HepG2 (cell line): ENCODE results near the gene PHB1.
"Not testable (repeated sequence)": the region's sequence is repeated elsewhere in the genome, so short reads cannot be mapped to it uniquely, and the experiment has no call there.

ENCODE experiments used
- ESRRA ChIP-seq: sonication (generic); formaldehyde crosslinking; IDR thresholded peaks from 2 replicates; pipeline ENCODE4 v1.5.1; 2020; ENCODE audit warnings: mild to moderate bottlenecking, low read depth, missing genetic modification reagents
- RBAK ChIP-seq: sonication (generic); formaldehyde crosslinking; IDR thresholded peaks from 2 replicates; pipeline ENCODE4 v1.5.1; 2020; ENCODE audit warnings: mild to moderate bottlenecking, missing genetic modification reagents
- RFX5 ChIP-seq: IDR thresholded peaks from 2 replicates; pipeline ENCODE4 v1.6.1; 2011; ENCODE audit warnings: low read depth, low read length, improper control_type of control experiment
- TBP ChIP-seq: sonication (generic); formaldehyde crosslinking; IDR thresholded peaks from 2 replicates; pipeline ENCODE4 v1.5.0; 2020; ENCODE audit warnings: missing genetic modification reagents
- ZNF350 ChIP-seq: sonication (generic); formaldehyde crosslinking; IDR thresholded peaks from 2 replicates; pipeline ENCODE4 v1.4.0; 2020; ENCODE audit warnings: mild to moderate bottlenecking, low read depth, missing genetic modification reagents, borderline replicate concordance
- TF ChIP-seq, protein P1 (sequence below): sonication (generic); formaldehyde crosslinking; IDR thresholded peaks from 2 replicates; pipeline ENCODE4 v1.5.0; 2020; ENCODE audit warnings: mild to moderate bottlenecking, missing genetic modification reagents, moderate library complexity
- TF ChIP-seq, protein P2 (sequence below): sonication (generic); formaldehyde crosslinking; IDR thresholded peaks from 2 replicates; pipeline ENCODE4 v1.5.1; 2020; ENCODE audit warnings: mild to moderate bottlenecking, missing genetic modification reagents, moderate library complexity
- TF ChIP-seq, protein P3 (sequence below): IDR thresholded peaks from 2 replicates; pipeline ENCODE4 v1.6.1; 2012; ENCODE audit warnings: low read length, improper control_type of control experiment
- TF ChIP-seq, protein P4 (sequence below): IDR thresholded peaks from 2 replicates; pipeline ENCODE4 v1.6.1; 2012; ENCODE audit warnings: low read depth, low read length, improper control_type of control experiment
- TF ChIP-seq, protein P5 (sequence below): sonication (generic); formaldehyde crosslinking; conservative IDR thresholded peaks from 2 replicates; pipeline ENCODE4 v1.8.1; 2023; ENCODE audit warnings: missing genetic modification reagents

DNA sequence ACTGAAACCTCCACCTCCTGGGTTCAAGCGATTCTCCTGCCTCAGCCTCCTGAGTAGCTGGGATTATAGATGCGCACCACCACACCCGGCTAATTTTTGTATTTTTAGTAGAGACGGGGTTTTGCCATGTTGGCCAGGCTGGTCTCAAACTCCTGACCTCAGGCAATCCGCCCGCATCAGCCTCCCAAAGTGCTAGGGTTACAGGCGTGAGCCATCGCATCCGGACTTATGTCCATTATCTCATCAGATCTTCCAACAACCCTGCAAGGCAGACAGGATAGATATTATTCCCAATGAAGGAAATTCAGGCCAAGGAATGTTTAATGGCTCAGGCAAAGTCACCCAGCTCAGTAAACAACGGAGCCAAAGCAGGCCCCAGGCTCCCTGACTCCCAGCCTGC, 49.6 kb downstream of the PHB1 start:
- not testable (repeated sequence) for TF ChIP-seq ZNF350; TBP (CRISPR knock-in tag); RBAK; ESRRA (CRISPR knock-in tag); RFX5
- TF ChIP-seq, protein P1, sequence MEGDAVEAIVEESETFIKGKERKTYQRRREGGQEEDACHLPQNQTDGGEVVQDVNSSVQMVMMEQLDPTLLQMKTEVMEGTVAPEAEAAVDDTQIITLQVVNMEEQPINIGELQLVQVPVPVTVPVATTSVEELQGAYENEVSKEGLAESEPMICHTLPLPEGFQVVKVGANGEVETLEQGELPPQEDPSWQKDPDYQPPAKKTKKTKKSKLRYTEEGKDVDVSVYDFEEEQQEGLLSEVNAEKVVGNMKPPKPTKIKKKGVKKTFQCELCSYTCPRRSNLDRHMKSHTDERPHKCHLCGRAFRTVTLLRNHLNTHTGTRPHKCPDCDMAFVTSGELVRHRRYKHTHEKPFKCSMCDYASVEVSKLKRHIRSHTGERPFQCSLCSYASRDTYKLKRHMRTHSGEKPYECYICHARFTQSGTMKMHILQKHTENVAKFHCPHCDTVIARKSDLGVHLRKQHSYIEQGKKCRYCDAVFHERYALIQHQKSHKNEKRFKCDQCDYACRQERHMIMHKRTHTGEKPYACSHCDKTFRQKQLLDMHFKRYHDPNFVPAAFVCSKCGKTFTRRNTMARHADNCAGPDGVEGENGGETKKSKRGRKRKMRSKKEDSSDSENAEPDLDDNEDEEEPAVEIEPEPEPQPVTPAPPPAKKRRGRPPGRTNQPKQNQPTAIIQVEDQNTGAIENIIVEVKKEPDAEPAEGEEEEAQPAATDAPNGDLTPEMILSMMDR (CRISPR knock-in tag), result not testable (repeated sequence)
- TF ChIP-seq, protein P2, sequence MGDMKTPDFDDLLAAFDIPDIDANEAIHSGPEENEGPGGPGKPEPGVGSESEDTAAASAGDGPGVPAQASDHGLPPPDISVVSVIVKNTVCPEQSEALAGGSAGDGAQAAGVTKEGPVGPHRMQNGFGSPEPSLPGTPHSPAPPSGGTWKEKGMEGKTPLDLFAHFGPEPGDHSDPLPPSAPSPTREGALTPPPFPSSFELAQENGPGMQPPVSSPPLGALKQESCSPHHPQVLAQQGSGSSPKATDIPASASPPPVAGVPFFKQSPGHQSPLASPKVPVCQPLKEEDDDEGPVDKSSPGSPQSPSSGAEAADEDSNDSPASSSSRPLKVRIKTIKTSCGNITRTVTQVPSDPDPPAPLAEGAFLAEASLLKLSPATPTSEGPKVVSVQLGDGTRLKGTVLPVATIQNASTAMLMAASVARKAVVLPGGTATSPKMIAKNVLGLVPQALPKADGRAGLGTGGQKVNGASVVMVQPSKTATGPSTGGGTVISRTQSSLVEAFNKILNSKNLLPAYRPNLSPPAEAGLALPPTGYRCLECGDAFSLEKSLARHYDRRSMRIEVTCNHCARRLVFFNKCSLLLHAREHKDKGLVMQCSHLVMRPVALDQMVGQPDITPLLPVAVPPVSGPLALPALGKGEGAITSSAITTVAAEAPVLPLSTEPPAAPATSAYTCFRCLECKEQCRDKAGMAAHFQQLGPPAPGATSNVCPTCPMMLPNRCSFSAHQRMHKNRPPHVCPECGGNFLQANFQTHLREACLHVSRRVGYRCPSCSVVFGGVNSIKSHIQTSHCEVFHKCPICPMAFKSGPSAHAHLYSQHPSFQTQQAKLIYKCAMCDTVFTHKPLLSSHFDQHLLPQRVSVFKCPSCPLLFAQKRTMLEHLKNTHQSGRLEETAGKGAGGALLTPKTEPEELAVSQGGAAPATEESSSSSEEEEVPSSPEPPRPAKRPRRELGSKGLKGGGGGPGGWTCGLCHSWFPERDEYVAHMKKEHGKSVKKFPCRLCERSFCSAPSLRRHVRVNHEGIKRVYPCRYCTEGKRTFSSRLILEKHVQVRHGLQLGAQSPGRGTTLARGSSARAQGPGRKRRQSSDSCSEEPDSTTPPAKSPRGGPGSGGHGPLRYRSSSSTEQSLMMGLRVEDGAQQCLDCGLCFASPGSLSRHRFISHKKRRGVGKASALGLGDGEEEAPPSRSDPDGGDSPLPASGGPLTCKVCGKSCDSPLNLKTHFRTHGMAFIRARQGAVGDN (CRISPR knock-in tag), result not testable (repeated sequence)
- TF ChIP-seq, protein P3, sequence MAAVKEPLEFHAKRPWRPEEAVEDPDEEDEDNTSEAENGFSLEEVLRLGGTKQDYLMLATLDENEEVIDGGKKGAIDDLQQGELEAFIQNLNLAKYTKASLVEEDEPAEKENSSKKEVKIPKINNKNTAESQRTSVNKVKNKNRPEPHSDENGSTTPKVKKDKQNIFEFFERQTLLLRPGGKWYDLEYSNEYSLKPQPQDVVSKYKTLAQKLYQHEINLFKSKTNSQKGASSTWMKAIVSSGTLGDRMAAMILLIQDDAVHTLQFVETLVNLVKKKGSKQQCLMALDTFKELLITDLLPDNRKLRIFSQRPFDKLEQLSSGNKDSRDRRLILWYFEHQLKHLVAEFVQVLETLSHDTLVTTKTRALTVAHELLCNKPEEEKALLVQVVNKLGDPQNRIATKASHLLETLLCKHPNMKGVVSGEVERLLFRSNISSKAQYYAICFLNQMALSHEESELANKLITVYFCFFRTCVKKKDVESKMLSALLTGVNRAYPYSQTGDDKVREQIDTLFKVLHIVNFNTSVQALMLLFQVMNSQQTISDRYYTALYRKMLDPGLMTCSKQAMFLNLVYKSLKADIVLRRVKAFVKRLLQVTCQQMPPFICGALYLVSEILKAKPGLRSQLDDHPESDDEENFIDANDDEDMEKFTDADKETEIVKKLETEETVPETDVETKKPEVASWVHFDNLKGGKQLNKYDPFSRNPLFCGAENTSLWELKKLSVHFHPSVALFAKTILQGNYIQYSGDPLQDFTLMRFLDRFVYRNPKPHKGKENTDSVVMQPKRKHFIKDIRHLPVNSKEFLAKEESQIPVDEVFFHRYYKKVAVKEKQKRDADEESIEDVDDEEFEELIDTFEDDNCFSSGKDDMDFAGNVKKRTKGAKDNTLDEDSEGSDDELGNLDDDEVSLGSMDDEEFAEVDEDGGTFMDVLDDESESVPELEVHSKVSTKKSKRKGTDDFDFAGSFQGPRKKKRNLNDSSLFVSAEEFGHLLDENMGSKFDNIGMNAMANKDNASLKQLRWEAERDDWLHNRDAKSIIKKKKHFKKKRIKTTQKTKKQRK, result not testable (repeated sequence)
- TF ChIP-seq, protein P4, sequence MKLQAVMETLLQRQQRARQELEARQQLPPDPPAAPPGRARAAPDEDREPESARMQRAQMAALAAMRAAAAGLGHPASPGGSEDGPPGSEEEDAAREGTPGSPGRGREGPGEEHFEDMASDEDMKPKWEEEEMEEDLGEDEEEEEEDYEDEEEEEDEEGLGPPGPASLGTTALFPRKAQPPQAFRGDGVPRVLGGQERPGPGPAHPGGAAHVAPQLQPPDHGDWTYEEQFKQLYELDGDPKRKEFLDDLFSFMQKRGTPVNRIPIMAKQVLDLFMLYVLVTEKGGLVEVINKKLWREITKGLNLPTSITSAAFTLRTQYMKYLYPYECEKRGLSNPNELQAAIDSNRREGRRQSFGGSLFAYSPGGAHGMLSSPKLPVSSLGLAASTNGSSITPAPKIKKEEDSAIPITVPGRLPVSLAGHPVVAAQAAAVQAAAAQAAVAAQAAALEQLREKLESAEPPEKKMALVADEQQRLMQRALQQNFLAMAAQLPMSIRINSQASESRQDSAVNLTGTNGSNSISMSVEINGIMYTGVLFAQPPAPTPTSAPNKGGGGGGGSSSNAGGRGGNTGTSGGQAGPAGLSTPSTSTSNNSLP, result not testable (repeated sequence)
- TF ChIP-seq, protein P5, sequence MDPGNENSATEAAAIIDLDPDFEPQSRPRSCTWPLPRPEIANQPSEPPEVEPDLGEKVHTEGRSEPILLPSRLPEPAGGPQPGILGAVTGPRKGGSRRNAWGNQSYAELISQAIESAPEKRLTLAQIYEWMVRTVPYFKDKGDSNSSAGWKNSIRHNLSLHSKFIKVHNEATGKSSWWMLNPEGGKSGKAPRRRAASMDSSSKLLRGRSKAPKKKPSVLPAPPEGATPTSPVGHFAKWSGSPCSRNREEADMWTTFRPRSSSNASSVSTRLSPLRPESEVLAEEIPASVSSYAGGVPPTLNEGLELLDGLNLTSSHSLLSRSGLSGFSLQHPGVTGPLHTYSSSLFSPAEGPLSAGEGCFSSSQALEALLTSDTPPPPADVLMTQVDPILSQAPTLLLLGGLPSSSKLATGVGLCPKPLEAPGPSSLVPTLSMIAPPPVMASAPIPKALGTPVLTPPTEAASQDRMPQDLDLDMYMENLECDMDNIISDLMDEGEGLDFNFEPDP (CRISPR knock-in tag), result not testable (repeated sequence)
